Measurements from ENCODE around the gene TMA7B.

The TMA7B gene

GRCh38 chr22:39959640-39960447, at the start of gene TMA7B:
Gene TMA7B, plus strand, starts transcription at chr22:39960397. Its CDS starts 3,978 bp downstream, at chr22:39964375.
- peak; percentile 63 for DNase-seq (ENCODE audit: low read depth)

- DNase-seq (ENCODE audit: low read depth) = no peak
Observed at GRCh38 chr22:39910876-39911613, 49.2 kb upstream of the TMA7B start.

- DNase-seq (ENCODE audit: low read depth) = peak; percentile 7
Observed at GRCh38 chr22:39913321-39913720, 46.9 kb upstream of the TMA7B start.

- DNase-seq (ENCODE audit: low read depth) = peak; percentile 50
Observed at GRCh38 chr22:39913886-39914285, 46.3 kb upstream of the TMA7B start.

GRCh38 chr22:39914584-39914983, 45.6 kb upstream of the TMA7B start:
- DNase-seq (ENCODE audit: low read depth) = no peak

GRCh38 chr22:39915295-39915726, 44.9 kb upstream of the TMA7B start:
- DNase-seq (ENCODE audit: low read depth) = no peak

- DNase-seq (ENCODE audit: low read depth) = no peak
Observed at GRCh38 chr22:39916496-39916895, 43.7 kb upstream of the TMA7B start.

GRCh38 chr22:39917197-39917643, 43.0 kb upstream of the TMA7B start:
- no peak for DNase-seq (ENCODE audit: low read depth)

- peak; percentile 11 for DNase-seq (ENCODE audit: low read depth)
Observed at GRCh38 chr22:39917776-39918495, 42.3 kb upstream of the TMA7B start.

- no peak for DNase-seq (ENCODE audit: low read depth)
Observed at GRCh38 chr22:39920134-39920743, 40.0 kb upstream of the TMA7B start.

GRCh38 chr22:39923696-39924095, 36.5 kb upstream of the TMA7B start:
- no peak for DNase-seq (ENCODE audit: low read depth)

- no peak for DNase-seq (ENCODE audit: low read depth)
Observed at GRCh38 chr22:39924286-39924685, 35.9 kb upstream of the TMA7B start.

GRCh38 chr22:39925273-39925672, 34.9 kb upstream of the TMA7B start:
- no peak for DNase-seq (ENCODE audit: low read depth)

- no peak for DNase-seq (ENCODE audit: low read depth)
Observed at GRCh38 chr22:39925909-39926679, 34.1 kb upstream of the TMA7B start.

- no peak for DNase-seq (ENCODE audit: low read depth)
Observed at GRCh38 chr22:39926753-39927152, 33.4 kb upstream of the TMA7B start.

- no peak for DNase-seq (ENCODE audit: low read depth)
Observed at GRCh38 chr22:39927544-39927943, 32.7 kb upstream of the TMA7B start.

- no peak for DNase-seq (ENCODE audit: low read depth)
Observed at GRCh38 chr22:39928536-39929520, 31.4 kb upstream of the TMA7B start.

GRCh38 chr22:39931251-39931650, 28.9 kb upstream of the TMA7B start:
- no peak for DNase-seq (ENCODE audit: low read depth)

- DNase-seq (ENCODE audit: low read depth) = no peak
Observed at GRCh38 chr22:39932166-39932565, 28.0 kb upstream of the TMA7B start.

Data from amniotic epithelial cell (primary cell).